Panc1 (cell line): ENCODE measurements around the gene RIF1.

Source experiments
- POLR2AphosphoS5 ChIP-seq: IDR thresholded peaks from 2 replicates; pipeline ENCODE4 v1.6.1; 2012; ENCODE audit warnings: mild to moderate bottlenecking, low read depth, low read length, moderate library complexity
- SIN3A ChIP-seq: IDR thresholded peaks from 2 replicates; pipeline ENCODE4 v1.6.1; 2012; ENCODE audit warnings: low read depth, mild to moderate bottlenecking, low read length, moderate library complexity, borderline replicate concordance; ENCODE audit not compliant: insufficient read depth
- TF ChIP-seq, protein P1 (sequence below): fragments of 450-650 bp; IDR thresholded peaks from 2 replicates; pipeline ENCODE4 v1.5.1; 2017; ENCODE audit warnings: mild to moderate bottlenecking
- TF ChIP-seq, protein P2 (sequence below), 2 experiments: IDR thresholded peaks; 2 replicates each; pipeline ENCODE4 v1.6.1; 2011 to 2012; ENCODE audit warnings: low read depth in 2 of 2, control low read depth in 1 of 2, low read length in 1 of 2, mild to moderate bottlenecking in 1 of 2, moderate library complexity in 1 of 2; ENCODE audit not compliant: insufficient read depth in 1 of 2

DNA sequence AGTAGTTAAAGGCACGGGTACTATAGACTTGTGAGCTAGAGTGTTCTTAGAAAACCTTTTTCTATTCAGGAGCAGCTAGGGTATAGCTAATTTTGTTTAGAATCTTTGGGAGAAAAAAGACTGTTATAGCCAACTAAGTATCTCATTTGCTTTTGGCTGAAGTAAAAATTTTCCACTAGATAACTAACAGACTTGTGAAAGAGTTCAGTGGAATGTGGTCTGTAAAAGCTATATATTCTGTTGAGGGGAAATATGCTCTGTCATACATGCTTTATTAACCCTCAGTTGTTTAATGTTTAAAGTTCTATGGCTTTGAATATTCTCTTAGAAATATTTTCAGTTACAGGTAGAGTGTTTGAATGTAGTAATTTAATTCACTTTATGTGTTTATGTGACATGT, 49.7 kb downstream of the RIF1 start:
- TF ChIP-seq POLR2AphosphoS5 (no peak), SIN3A (no peak)
- TF ChIP-seq, protein P1, sequence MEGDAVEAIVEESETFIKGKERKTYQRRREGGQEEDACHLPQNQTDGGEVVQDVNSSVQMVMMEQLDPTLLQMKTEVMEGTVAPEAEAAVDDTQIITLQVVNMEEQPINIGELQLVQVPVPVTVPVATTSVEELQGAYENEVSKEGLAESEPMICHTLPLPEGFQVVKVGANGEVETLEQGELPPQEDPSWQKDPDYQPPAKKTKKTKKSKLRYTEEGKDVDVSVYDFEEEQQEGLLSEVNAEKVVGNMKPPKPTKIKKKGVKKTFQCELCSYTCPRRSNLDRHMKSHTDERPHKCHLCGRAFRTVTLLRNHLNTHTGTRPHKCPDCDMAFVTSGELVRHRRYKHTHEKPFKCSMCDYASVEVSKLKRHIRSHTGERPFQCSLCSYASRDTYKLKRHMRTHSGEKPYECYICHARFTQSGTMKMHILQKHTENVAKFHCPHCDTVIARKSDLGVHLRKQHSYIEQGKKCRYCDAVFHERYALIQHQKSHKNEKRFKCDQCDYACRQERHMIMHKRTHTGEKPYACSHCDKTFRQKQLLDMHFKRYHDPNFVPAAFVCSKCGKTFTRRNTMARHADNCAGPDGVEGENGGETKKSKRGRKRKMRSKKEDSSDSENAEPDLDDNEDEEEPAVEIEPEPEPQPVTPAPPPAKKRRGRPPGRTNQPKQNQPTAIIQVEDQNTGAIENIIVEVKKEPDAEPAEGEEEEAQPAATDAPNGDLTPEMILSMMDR, result no peak
- TF ChIP-seq, protein P2, sequence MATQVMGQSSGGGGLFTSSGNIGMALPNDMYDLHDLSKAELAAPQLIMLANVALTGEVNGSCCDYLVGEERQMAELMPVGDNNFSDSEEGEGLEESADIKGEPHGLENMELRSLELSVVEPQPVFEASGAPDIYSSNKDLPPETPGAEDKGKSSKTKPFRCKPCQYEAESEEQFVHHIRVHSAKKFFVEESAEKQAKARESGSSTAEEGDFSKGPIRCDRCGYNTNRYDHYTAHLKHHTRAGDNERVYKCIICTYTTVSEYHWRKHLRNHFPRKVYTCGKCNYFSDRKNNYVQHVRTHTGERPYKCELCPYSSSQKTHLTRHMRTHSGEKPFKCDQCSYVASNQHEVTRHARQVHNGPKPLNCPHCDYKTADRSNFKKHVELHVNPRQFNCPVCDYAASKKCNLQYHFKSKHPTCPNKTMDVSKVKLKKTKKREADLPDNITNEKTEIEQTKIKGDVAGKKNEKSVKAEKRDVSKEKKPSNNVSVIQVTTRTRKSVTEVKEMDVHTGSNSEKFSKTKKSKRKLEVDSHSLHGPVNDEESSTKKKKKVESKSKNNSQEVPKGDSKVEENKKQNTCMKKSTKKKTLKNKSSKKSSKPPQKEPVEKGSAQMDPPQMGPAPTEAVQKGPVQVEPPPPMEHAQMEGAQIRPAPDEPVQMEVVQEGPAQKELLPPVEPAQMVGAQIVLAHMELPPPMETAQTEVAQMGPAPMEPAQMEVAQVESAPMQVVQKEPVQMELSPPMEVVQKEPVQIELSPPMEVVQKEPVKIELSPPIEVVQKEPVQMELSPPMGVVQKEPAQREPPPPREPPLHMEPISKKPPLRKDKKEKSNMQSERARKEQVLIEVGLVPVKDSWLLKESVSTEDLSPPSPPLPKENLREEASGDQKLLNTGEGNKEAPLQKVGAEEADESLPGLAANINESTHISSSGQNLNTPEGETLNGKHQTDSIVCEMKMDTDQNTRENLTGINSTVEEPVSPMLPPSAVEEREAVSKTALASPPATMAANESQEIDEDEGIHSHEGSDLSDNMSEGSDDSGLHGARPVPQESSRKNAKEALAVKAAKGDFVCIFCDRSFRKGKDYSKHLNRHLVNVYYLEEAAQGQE (IDR thresholded peaks at IDR 0.05; ENCODE audit: insufficient read depth in 1 of 2, low read depth in 2 of 2, low read length in 1 of 2), result no peak
